ENCODE results near the gene BTBD10.
"Not testable (repeated sequence)": the region's sequence is repeated elsewhere in the genome, so short reads cannot be mapped to it uniquely, and the experiment has no call there.

BTBD10 gene

GRCh38 chr11:13440100-13440855 lies 22.7 kb downstream of the BTBD10 start:
- DNase-seq (ENCODE audit: extremely low read depth, insufficient read length) = no peak

GRCh38 chr11:13438291-13438690 lies 24.7 kb downstream of the BTBD10 start:
- no peaks in the 10 kb centered on the region for H3K27me3 ChIP-seq (replicated peaks; ENCODE audit: control insufficient read depth, insufficient read depth, low read length)
- TF ChIP-seq CTCF (IDR thresholded peaks at IDR 0.05; ENCODE audit: insufficient read depth, low read length, poor library complexity, severe bottlenecking) = no peak
- no peaks in the 10 kb centered on the region for H3K36me3 ChIP-seq (ENCODE audit: control insufficient read depth, insufficient read depth, low read length)
- no peak overlapping the region for H3K4me3 ChIP-seq (replicated peaks; ENCODE audit: low read depth, low read length)
- DNase-seq (ENCODE audit: extremely low read depth, insufficient read length) = no peak

More at GRCh38 chr11:13440100-13440855, 22.7 kb downstream of the BTBD10 start:
- H3K4me3 ChIP-seq (replicated peaks; ENCODE audit: low read depth, low read length) = no peak overlapping the region
- TF ChIP-seq CTCF (IDR thresholded peaks at IDR 0.05; ENCODE audit: insufficient read depth, low read length, poor library complexity, severe bottlenecking) = no peak
- H3K36me3 ChIP-seq (ENCODE audit: control insufficient read depth, insufficient read depth, low read length) = no peaks in the 10 kb centered on the region; the same call in 1 of the 2 replicates
- H3K27me3 ChIP-seq (replicated peaks; ENCODE audit: control insufficient read depth, insufficient read depth, low read length) = no peaks in the 10 kb centered on the region

GRCh38 chr11:13436836-13437235 lies 26.2 kb downstream of the BTBD10 start:
- DNase-seq (ENCODE audit: extremely low read depth, insufficient read length); H3K36me3 ChIP-seq (ENCODE audit: control insufficient read depth, insufficient read depth, low read length); H3K27me3 ChIP-seq (replicated peaks; ENCODE audit: control insufficient read depth, insufficient read depth, low read length); H3K4me3 ChIP-seq (replicated peaks; ENCODE audit: low read depth, low read length): not testable (repeated sequence)

- no peaks in the 10 kb centered on the region for H3K27me3 ChIP-seq (replicated peaks; ENCODE audit: control insufficient read depth, insufficient read depth, low read length)
- no peak overlapping the region for H3K4me3 ChIP-seq (replicated peaks; ENCODE audit: low read depth, low read length)
- DNase-seq (ENCODE audit: extremely low read depth, insufficient read length) = no peak
- H3K36me3 ChIP-seq (ENCODE audit: control insufficient read depth, insufficient read depth, low read length) = no peaks in the 10 kb centered on the region
- no peak for TF ChIP-seq CTCF (IDR thresholded peaks at IDR 0.05; ENCODE audit: insufficient read depth, low read length, poor library complexity, severe bottlenecking)
These were observed 28.5 kb downstream of the BTBD10 start for GRCh38 chr11:13434247-13435205.

- TF ChIP-seq CTCF (IDR thresholded peaks at IDR 0.05; ENCODE audit: insufficient read depth, low read length, poor library complexity, severe bottlenecking) = no peak
- Histone ChIP-seq H3K27me3 (replicated peaks; ENCODE audit: control insufficient read depth, insufficient read depth, low read length) (no peaks in the 10 kb centered on the region), H3K36me3 (ENCODE audit: control insufficient read depth, insufficient read depth, low read length) (no peaks in the 10 kb centered on the region), H3K4me3 (replicated peaks; ENCODE audit: low read depth, low read length) (no peak overlapping the region)
- DNase-seq (ENCODE audit: extremely low read depth, insufficient read length) = no peak
These were observed 29.6 kb downstream of the BTBD10 start for GRCh38 chr11:13433437-13433836.

- no peak for TF ChIP-seq CTCF (IDR thresholded peaks at IDR 0.05; ENCODE audit: insufficient read depth, low read length, poor library complexity, severe bottlenecking)
- no peak overlapping the region for H3K4me3 ChIP-seq (replicated peaks; ENCODE audit: low read depth, low read length)
- no peaks in the 10 kb centered on the region for H3K27me3 ChIP-seq (replicated peaks; ENCODE audit: control insufficient read depth, insufficient read depth, low read length)
- H3K36me3 ChIP-seq (ENCODE audit: control insufficient read depth, insufficient read depth, low read length) = no peaks in the 10 kb centered on the region
- no peak for DNase-seq (ENCODE audit: extremely low read depth, insufficient read length)
These were observed 33.2 kb downstream of the BTBD10 start for GRCh38 chr11:13429836-13430235.
